Amniotic stem cell (primary cell): Measurements from ENCODE around the gene ACOT8.
"Not testable (repeated sequence)": the region's sequence is repeated elsewhere in the genome, so short reads cannot be mapped to it uniquely, and the experiment has no call there.

Experiments
- DNase-seq: peaks from one replicate; lab custom pipeline; 2025; lab: John Stamatoyannopoulos, UW

The ACOT8 gene

DNA sequence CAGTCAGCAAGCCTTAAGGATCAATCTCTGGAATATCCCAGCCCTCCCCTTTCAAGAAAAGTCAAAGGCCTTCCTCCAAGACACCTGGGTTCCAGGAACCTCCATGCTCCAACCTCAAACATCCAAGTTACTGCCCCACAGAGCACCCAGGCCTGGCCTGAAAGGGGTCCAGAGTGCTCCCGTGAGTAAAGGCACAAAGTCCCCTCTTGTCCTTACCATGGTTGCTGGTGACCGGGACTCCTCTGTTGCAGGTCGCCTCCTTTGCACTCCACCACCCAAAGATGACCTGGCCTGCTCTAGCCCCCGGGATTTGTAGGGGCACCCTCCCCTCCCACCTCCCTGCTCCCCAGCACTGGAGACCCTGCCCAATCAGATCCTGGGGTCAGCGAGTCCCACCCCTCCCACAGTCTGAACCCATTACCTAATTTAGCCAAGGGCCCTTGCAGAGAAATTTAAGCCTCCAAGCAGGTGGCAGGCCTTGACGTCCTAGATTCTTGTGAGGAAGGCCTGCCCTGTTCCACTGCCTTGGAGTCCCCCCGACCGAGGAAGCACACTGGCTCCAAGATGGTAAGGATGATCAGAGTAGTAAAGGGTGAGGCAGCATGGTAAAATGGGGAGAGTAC, 30.1 kb downstream of the ACOT8 start, which contains the start of gene TNNC2:
TNNC2 (minus strand) TSS at position 283 of the 623 bp plus-strand sequence; CDS start at position 219, 64 bp downstream.
- no peak for DNase-seq

DNA sequence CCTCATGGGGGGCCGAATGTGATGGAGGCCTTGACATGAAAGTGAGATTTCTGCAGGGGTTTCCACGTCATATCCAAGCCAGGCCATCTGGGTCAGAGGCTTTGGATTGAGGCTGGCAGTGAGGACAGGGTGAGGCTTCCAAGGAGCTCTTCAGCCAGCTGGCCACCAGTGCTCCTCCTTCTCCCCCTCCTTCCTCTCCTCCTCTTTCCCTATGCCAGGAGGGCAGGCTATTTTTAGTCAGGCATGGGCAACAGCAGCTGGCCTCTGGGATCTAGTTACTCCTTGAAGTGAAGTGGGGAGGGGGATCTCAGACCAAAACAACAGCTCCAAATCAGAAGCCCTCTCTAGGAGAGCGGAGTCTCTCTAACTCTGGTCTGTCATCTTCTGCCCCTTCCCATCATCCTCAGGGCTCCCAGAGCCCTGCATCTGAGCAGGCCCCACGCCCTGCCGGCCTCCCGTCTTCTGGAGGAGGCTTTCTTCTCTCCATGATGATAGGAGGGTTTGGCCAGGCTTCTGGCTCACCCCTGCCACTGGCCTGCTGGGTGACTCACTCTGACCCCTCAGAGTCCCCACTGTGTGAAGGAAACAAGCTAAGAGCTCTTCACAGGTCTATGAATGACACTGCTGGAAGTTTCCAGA, 30.7 kb downstream of the ACOT8 start:
- no peak for DNase-seq

DNA sequence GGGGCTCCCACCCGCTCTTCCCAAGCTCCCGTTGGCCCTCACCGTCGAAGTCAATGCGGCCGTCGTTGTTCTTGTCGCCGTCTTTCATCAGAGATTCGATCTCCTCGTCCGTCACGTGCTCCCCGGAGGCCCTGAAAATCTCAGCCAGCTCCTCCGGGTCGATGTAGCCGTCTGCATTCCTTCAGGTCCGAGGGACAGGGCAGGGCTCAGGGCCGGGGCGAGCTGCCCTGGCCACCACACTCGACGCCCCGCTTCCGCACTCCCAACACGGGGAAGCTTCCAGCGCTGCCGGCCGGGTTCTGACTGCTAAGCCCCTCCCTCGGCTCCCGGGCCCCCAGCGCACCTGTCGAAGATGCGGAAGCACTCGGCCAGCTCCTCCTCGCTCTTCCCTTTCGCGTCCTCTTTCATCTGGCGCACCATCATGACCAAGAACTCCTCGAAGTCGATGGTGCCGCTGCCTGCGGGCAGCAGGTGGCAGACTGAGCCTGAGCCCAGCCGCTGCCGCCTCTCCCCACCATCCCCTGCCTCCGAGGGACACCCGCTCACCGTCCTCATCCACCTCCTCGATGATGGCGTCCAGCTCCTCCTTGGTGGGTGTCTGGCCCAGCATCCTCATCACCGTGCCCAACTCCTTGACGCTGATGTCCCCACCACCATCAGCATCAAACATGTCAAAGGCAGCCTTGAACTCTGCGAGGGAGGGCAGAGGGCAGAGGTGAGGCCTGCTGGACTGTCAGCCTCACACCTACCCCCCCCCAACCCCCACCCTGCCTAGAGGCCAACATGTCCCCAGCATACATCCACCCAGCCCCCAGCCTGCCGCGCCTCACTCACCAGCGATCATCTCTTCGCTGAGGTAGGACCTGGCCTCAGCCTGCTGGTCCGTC, 33.0 kb downstream of the ACOT8 start:
- DNase-seq = no peak

DNA sequence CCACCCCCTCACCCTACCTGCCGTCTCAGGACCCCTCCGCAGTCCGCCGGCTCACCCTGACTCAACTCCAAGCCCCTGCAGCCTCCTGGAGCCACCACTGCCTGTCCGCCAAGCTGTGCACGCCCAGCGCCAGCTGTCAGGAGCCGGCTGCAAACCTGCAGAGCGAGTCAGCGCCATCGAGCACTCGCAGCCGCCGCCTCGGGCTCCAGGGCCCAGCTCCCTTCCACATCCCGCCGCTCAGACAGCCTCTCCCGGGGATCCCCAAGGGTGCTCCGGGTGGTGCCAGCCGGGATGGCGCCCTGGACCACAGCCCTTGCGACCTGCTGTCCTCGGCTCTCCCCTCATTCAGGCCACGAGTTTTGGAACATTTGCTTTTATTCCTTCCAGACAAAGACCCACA, 34.3 kb downstream of the ACOT8 start:
- no peak for DNase-seq

DNA sequence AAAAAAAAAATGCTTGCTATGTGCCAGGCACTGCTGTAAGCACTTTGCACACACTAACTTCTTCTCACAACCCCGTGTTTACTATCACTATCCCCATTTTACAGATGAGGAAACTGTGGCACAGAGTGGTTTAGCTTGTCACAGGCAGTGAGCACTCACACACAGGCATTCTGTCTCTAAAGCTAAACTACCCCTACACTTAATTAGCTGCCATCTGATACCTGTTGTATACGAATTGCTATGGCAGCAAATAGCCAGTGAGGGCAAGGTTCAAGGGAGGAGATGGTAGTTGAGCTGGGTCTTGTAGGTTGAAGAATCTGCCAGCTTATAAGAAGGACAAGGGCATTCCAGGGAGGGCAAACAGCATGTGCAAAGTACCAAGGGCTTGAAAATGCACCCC, 35.2 kb downstream of the ACOT8 start:
- no peak for DNase-seq

DNA sequence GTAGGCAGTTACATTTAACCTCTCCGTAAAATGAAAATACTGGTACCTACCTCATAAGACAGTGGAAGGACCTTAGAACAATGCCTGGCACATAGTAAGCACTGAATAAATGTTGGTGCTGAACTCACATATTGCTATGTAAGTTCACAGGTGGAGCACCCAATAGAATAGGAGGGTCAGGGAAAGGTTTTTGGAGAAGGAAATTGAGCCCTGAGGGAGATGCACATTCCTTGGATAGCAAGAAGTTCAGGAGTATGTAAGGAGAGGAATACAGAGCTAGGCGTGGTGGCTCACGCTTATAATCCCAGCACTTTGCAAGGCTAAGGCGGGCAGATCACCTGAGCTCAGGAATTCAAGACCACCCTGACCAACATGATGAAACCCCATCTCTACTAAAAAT, 37.7 kb downstream of the ACOT8 start:
- no peak for DNase-seq

DNA sequence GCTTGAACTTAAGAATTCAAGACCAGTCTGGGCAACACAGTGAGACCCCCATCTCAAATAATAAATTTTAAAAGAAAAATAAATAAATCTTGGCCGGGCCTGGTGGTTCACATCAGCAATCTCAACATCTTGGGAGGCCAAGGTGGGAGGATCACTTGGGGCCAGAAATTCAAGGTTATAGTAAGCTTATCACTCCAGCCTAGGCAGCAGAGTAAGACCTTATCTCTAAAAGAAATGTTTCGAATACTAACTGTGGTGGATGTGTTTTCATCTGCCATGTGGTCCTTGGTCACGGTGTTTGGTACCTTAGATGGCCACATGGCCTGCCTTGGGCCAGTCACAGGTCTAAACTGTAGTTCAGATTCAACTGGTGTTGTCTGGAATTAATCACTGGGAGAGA, 39.0 kb downstream of the ACOT8 start:
- DNase-seq = no peak

DNA sequence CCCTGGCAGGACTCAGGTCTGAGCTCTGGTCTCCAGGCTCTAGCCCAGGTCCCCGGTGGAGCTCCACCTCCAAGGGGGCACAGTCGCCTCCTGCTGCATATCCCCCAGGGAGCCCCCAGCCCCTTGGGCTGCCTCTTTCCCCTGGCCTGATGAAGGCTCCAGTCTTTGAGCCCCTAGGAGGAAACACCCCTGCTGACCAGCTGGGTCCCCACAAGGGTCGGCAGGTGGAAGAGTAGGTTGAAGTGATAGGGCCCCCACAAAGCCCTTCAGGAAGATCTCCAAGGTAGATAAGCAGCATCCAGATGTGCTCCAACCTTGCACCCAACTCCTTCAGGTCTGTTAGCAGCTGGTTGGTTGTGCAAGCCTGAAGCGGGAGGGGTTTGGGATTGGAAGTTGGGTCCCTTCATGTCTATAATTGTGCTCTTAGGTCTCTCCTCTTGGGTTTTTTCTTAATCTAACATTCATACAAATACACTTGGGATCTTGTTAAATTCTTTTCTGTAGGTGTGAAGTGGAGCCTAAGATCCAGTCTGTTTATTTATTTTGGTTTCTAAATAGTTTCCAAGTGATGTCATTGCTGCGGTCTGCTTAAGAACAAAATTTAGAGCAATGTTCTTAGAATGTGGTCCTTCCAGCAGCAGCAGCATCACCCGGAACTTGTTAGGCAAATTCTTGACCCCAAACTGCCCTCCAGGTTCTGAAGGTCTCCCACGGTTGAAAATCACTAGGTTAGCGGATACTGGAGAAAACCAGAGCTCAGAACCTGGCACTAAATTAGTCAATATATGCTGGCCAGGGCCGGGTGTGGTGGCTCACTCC, 39.6 kb downstream of the ACOT8 start:
- no peak for DNase-seq

DNA sequence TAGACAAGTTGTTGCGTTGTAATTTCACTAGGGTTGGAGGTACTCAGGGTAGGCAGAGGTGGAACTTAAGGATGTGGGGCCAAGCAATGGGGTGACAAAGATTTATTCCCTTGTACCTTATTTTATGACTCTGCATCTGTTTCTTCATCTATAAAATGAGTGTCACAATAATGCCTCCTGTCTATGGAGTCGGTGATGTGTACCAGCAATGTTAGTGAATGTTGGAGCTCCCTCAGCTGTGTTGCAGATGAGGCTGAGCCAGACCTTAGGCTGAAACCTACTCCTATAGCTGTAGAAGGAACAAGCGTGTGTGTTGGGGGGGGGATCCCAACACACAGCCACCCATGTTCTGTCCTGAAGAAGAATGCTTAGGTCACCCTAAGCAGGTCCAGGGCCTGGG, 40.2 kb downstream of the ACOT8 start:
- DNase-seq = no peak

DNA sequence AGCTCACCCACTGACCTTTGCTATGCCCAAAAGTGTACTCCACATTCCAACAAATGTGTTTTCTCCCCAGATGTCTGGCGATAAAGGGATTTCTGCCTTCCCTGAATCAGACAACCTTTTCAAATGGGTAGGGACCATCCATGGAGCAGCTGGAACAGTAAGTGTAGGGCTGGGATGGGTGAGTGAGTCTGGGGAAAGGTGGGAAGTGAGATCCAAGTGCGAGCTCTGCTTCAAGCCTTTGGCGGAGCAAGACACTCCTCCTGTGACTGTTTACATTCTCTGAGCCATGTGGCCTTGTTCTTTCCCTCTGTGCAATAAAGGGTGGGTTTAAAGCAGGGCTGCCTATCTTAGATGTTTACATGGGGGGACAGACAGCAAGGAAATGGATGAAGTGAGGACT, 42.9 kb downstream of the ACOT8 start:
- no peak for DNase-seq

DNA sequence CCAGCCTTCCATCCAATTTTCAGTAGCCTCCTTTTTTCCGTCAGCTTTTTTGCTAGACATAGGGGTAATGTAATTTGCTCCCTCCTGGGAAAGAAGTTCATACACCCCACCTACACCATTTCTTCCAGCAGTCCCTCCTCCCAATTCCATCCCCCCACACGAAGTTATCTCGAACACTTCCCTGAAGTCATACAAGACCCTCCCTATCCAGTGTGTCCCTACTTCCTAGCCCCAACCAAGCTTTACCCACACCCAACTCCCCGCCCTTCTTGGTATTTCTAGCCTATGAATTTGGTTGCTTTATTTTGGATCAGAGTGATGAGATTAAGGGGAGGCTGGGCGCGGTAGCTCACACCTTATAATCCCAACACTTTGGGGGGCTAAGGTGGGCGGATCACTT, 43.7 kb downstream of the ACOT8 start:
- DNase-seq = no peak

DNA sequence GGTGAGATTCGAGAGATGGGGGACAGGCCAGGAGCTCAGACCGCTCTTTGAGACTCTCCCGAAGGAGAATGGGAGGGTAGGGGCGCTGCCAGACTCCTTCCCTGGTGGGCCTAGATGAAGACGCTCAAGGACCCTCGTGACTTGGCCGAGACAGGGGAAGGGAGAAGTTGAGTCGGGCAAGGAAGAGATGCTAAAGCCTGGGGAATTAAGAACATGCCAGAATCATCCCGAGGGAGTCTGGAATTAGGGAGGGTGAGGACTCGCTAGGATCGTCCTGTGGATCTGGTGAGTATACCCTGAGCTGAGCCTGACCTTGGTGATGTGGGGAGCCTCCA, 44.2 kb downstream of the ACOT8 start:
- no peak for DNase-seq

DNA sequence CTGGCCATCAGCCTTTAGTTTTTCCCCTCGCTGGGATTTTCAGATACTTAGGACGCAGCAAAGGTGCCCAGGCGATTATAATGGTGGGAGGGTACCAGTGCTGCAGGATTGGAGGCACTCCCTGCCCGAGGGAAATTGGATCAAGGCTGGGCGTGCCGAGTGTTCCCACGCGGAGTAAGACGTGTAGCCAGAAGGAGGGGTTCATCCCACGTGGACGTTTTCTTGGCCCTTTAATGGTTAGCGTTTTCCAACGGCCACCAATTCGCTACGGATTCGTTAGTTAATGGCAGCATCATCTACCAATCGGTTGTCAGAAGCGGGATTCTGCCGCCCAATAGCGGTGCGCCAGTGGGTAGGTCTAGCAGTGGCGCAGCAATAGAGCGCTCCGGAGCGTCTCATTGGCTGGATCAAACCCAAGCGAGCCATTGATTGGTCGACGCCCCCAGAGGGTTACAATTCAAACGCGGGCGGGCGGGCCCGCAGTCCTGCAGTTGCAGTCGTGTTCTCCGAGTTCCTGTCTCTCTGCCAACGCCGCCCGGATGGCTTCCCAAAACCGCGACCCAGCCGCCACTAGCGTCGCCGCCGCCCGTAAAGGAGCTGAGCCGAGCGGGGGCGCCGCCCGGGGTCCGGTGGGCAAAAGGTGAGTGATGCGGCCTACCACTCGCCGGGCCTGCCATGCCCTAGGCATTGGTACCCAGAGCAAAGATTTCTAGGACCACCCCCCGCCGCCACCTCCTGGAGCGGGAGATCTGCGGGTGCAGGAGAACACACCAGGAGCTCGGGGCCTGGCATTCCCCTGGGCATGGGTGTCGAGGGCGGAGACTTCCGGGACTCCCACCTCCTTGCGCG, 44.8 kb downstream of the ACOT8 start, which contains the start of gene UBE2C:
UBE2C (plus strand) TSS at position 488 of the 849 bp plus-strand sequence; CDS start at position 540, 52 bp downstream.
- DNase-seq = peak; percentile 100

DNA sequence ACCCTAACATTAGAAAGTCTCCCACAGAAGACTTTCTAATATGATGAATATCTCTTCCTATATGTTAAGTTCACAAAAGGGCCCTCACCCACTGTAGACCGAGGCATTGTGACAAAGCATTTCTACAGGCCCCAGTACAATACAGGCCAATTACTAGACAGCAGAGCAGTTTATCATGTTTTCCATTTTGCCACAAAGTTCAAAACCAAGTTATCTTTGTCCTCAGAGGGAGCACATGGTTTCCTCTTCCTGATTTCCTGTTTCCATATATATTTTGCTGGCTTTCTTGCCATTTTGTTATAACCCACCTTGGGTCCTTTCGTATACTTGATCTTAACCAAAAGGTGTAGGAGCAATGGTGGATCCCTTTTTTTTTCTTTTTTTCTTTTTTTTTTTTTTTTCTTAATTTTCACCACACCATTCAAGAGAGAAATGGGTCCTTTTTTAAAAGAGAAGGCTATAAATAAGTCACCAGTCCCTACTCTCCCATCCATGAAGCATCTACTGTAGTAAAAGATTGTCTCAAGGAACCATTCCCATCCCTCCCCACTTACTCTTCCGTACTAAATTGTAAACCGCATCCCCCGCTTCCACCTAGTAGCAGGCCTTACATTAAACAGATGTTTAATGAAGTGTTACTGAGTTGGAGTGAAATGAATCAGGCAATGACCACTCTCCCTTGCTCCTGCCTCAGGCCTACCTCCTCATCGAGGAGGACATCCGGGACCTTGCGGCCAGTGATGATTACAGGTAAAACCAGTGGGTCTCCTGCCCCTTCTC, 46.8 kb downstream of the ACOT8 start:
- DNase-seq = no peak

DNA sequence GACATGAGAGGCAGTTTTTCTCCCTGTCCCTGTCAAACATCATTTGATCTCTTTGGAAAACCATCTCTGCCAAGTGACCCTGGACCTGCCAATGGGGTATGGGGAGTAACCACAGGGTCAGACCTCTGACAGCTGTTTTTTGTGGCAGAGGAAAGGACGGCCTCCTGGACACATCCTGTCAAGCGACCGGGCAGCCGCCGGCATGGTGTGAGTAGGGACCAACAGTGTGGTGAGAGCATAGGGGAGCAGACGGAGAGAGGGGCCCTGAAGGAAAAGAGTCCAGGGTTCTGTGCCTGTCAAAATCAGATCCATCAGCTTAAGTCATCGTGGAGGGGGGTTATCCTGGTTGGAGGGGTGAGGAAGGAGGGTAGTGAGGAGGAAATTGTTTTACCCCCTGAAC, 55.3 kb downstream of the ACOT8 start:
- DNase-seq = no peak

DNA sequence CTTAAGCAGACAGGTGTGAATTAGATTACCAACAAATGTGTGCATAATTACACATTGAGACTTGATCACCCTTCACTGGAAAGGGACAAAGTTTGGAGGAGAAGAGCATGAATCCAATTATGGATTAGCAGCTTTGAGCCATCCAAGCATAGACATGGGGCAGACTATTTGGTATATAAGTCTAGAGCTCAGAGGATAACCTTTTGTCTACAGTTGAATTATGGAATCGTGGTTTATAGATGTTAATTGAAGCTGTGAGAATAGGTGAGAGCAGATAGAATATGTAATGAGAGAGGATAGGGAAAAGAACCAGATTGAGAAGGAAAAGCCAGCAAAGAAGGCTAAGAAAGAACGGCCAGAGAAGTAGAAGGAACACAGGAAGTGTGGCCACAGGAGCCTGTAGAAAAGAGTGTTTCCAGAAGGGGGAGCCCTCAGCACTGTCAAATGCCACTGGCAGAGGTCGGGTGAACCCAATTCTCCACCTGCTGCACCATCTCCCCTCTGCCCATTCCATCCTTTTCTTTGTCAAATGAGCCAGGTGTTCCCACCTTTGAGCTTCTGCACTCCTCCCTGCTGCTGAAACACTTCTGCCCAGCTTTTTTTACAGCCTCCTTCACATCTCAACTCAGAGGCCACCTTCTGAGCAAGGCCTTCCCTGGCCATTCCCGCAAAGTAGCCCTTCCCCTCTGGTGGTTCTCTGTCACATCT, 58.1 kb downstream of the ACOT8 start:
- no peak for DNase-seq

DNA sequence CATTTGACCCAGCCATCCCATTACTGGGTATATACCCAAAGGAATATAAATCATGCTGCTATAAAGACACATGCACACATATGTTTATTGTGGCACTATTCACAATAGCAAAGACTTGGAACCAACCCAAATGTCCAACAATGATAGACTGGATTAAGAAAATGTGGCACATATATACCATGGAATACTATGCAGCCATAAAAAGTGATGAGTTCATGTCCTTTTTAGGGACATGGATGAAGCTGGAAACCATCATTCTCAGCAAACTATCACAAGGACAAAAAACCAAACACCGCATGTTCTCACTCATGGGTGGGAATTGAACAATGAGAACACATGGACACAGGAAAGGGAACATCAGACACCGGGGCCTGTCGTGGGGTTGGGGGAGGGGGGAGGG, 59.2 kb downstream of the ACOT8 start:
- not testable (repeated sequence) for DNase-seq

DNA sequence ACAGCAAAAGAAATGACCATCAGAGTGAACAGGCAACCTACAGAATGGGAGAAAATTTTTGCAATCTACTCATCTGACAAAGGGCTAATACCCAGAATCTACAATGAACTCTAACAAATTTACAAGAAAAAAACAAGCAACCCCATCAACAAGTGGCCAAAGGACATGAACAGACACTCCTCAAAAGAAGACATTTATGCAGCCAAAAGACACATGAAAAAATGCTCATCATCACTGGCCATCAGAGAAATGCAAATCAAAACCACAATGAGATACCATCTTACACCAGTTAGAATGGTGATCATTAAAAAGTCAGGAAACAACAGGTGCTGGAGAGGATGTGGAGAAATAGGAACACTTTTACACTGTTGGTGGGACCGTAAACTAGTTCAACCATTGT, 59.7 kb downstream of the ACOT8 start:
- not testable (repeated sequence) for DNase-seq

DNA sequence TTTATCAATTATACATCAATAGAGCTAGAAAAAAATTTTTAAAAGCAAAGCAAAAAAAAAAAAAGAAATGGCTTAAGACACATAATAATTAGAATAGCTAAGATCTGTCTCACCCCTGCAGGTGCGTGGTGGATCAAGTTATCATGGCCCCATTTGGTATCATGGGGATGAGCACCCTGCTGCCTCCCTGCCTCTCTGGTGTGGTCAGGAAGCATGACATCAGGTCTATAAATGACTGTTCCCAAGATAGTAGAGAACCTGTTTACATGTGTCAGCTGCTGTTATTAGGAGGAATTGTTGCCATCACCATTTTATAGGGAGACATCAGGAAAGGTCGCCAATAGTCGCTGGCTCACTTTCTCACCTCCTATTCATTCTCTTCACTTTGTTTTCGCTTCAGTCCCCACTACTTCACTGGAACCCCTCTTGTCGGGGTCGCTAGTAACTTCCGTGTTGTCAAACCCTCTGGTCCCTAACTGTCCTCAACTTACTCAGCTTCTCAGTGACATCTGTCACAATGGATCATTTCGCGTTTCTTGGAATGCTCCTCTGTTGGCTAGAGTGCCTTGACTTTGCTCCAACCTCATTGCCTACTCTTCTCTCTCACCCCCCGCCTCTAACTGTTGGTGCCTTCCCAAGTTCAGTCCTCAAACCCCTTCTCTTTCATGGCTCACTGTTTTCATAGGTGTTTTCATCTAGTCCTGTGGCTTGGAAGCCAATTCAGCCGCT, 60.7 kb downstream of the ACOT8 start:
- DNase-seq = no peak
